GM04503 (cell line): ENCODE measurements around the gene NR4A3.
A peak's percentile ranks its signal among the peaks of the same experiment; 100 is the strongest.

Experiments
- DNase-seq: peaks from one replicate; pipeline ENCODE4 v3.0.0-alpha.2; 2012; ENCODE audit warnings: low read depth

The NR4A3 gene

GRCh38 chr9:99878651-99879050 is 57.0 kb downstream of the NR4A3 start:
- DNase-seq = no peak

- no peak for DNase-seq
Observed at GRCh38 chr9:99881769-99882168, 60.1 kb downstream of the NR4A3 start.

- DNase-seq = no peak
Observed at GRCh38 chr9:99885747-99886146, 64.1 kb downstream of the NR4A3 start.

- no peak for DNase-seq
Observed at GRCh38 chr9:99889120-99889519, 67.4 kb downstream of the NR4A3 start.

GRCh38 chr9:99894826-99895225 is 73.1 kb downstream of the NR4A3 start:
- DNase-seq = no peak

GRCh38 chr9:99895510-99895909 is 73.8 kb downstream of the NR4A3 start:
- no peak for DNase-seq

GRCh38 chr9:99896119-99896518 is 74.4 kb downstream of the NR4A3 start:
- no peak for DNase-seq

GRCh38 chr9:99903393-99903792 is 81.7 kb downstream of the NR4A3 start:
- no peak for DNase-seq

GRCh38 chr9:99905833-99906402 is 84.2 kb downstream of the NR4A3 start:
- no peak for DNase-seq

- DNase-seq = peak; percentile 22
Observed at GRCh38 chr9:99906403-99907207, 84.9 kb downstream of the NR4A3 start, which contains the start of gene STX17. TSS of gene STX17 (plus strand) at chr9:99906654. CDS start at chr9:99915240, 8,586 bp downstream.

- peak; percentile 1 for DNase-seq
Observed at GRCh38 chr9:99907208-99907532, 85.5 kb downstream of the NR4A3 start.

GRCh38 chr9:99911600-99911999 is 89.9 kb downstream of the NR4A3 start:
- no peak for DNase-seq
